ENCODE measurements around the gene TBC1D1.

TBC1D1 gene

GRCh38 chr4:38128478-38129459, 237.9 kb downstream of the TBC1D1 start:
- TF ChIP-seq FOXP2 (optimal IDR thresholded peaks at IDR 0.05; ENCODE audit: borderline replicate concordance, extremely low read depth, extremely low read length, insufficient read depth) (no peak), POLR2AphosphoS5 (IDR thresholded peaks at IDR 0.05; ENCODE audit: low read depth, low read length) (no peak), REST (IDR thresholded peaks at IDR 0.05; ENCODE audit: insufficient read depth in 1 of 2, low read depth in 2 of 2, low read length in 2 of 2) (no peak), SIN3A (IDR thresholded peaks at IDR 0.05; ENCODE audit: borderline replicate concordance, insufficient read depth, low read length) (no peak), TAF1 (IDR thresholded peaks at IDR 0.05; ENCODE audit: borderline replicate concordance, insufficient read depth, low read length) (no peak)

GRCh38 chr4:38129460-38130227, 238.8 kb downstream of the TBC1D1 start:
- no peak for TF ChIP-seq REST (IDR thresholded peaks at IDR 0.05; ENCODE audit: insufficient read depth in 1 of 2, low read depth in 2 of 2, low read length in 2 of 2)
- no peak for TF ChIP-seq FOXP2 (optimal IDR thresholded peaks at IDR 0.05; ENCODE audit: borderline replicate concordance, extremely low read depth, extremely low read length, insufficient read depth)

- TF ChIP-seq FOXP2 (optimal IDR thresholded peaks at IDR 0.05; ENCODE audit: borderline replicate concordance, extremely low read depth, extremely low read length, insufficient read depth) = no peak
- no peak for TF ChIP-seq POLR2AphosphoS5 (IDR thresholded peaks at IDR 0.05; ENCODE audit: low read depth, low read length)
- TF ChIP-seq TAF1 (IDR thresholded peaks at IDR 0.05; ENCODE audit: borderline replicate concordance, insufficient read depth, low read length) = no peak
- TF ChIP-seq SIN3A (IDR thresholded peaks at IDR 0.05; ENCODE audit: borderline replicate concordance, insufficient read depth, low read length) = no peak
- no peak for TF ChIP-seq REST (IDR thresholded peaks at IDR 0.05; ENCODE audit: insufficient read depth in 1 of 2, low read depth in 2 of 2, low read length in 2 of 2)
These were observed 240.0 kb downstream of the TBC1D1 start for GRCh38 chr4:38130884-38131283.

- TF ChIP-seq POLR2AphosphoS5 (IDR thresholded peaks at IDR 0.05; ENCODE audit: low read depth, low read length) = no peak
- no peak for TF ChIP-seq TAF1 (IDR thresholded peaks at IDR 0.05; ENCODE audit: borderline replicate concordance, insufficient read depth, low read length)
- no peak for TF ChIP-seq SIN3A (IDR thresholded peaks at IDR 0.05; ENCODE audit: borderline replicate concordance, insufficient read depth, low read length)
- no peak for TF ChIP-seq FOXP2 (optimal IDR thresholded peaks at IDR 0.05; ENCODE audit: borderline replicate concordance, extremely low read depth, extremely low read length, insufficient read depth)
- TF ChIP-seq REST (IDR thresholded peaks at IDR 0.05; ENCODE audit: insufficient read depth in 1 of 2, low read depth in 2 of 2, low read length in 2 of 2) = no peak
These were observed 240.6 kb downstream of the TBC1D1 start for GRCh38 chr4:38131371-38132091.
